GDM1 (cell line): ENCODE results near the gene PELI3.
"Not testable (repeated sequence)": the region's sequence is repeated elsewhere in the genome, so short reads cannot be mapped to it uniquely, and the experiment has no call there.

ENCODE experiments used
- DNase-seq: peaks from one replicate; lab custom pipeline; 2025; lab: John Stamatoyannopoulos, UW

The PELI3 gene

GRCh38 chr11:66466225-66467033 is at the start of gene PELI3:
PELI3 (plus strand) TSS chr11:66466905; CDS start chr11:66468129, 1,224 bp downstream.
- DNase-seq = peak; percentile 86

- no peak for DNase-seq
Observed at GRCh38 chr11:66417000-66417399, 49.7 kb upstream of the PELI3 start.

- peak; percentile 55 for DNase-seq
Observed at GRCh38 chr11:66418168-66418985, 48.3 kb upstream of the PELI3 start.

- no peak for DNase-seq
Observed at GRCh38 chr11:66418986-66419308, 47.8 kb upstream of the PELI3 start.

- DNase-seq = no peak
Observed at GRCh38 chr11:66419825-66420224, 46.9 kb upstream of the PELI3 start.

DNA sequence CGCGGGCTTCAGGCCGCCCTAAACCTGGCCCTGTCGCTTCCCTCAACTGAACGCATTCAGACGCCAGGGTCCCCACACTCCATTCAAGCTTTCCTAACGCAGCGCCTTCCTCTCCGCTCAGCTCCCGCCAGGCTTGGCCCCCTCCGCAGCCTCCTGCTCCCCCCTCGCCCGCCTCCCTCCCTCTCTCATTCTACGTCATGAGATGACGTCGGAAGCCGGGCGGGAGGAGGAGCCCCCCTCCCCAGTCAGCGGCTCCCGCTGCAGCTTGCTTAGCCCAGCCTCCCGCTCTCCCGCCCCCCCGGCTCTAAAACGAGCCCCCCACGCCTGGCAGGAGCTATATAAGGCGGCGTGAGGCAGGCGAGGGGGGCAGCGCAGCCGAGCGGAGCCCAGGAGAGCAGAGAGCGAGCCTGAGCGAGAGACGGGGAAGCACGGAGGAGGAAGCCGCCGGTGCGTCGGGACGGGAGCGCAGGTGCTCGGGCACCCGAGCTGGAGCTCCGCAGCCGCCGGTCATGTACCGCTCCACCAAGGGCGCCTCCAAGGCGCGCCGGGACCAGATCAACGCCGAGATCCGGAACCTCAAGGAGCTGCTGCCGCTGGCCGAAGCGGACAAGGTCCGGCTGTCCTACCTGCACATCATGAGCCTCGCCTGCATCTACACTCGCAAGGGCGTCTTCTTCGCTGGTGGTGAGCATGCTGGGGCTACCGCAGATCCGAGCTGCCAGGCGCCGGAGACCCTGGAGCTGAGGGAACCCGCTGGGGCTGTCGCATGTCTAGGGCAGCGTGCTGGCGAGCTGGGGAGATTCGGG is 45.8 kb upstream of the PELI3 start, which contains the start of gene NPAS4:
NPAS4 (plus strand) TSS at position 365 of the 806 bp plus-strand sequence; CDS start at position 510, 145 bp downstream.
- DNase-seq = no peak

GRCh38 chr11:66421492-66422205 is 45.1 kb upstream of the PELI3 start:
- DNase-seq = peak; percentile 67

- no peak for DNase-seq
Observed at GRCh38 chr11:66426314-66426713, 40.4 kb upstream of the PELI3 start.

DNA sequence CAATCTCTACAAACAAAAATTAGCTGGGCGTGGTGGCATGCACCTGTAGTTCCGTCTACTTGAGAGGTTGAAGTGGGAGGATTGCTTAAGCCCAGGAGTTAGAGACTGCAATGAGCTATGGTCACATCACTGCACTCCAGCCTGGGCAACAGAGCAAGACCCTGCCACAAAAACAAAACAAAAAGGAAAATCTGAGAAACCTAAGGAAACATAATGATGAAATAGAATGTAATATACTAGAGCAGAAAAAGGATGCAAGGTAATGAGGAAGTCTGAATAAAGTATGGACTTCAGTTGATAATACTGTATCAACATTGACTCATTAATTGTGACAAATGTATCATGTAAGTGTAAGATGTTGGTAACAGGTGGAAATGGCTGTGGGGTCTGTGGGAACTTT is 37.8 kb upstream of the PELI3 start:
- DNase-seq = no peak

GRCh38 chr11:66429983-66430602 is 36.6 kb upstream of the PELI3 start:
- DNase-seq = peak; percentile 40

DNA sequence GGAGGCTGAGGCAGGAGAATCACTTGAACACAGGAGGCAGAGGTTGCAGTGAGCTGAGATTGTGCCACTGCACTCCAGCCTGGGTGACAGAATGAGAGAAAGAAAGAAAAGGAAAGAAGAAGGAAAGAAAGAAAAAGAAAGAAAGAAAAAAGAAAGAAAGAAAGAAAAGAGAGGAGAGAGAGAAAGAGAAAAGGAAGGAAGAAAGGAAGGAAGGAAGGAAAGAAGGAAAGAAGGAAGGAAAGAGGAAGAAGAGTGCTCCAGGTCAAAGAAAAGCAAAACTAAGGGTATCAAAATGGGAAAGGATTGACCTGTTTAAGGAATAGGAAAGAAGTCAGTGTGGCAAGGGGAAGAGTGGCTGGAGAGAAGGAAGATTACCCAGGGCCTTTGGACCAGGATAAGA is 35.4 kb upstream of the PELI3 start:
- not testable (repeated sequence) for DNase-seq

DNA sequence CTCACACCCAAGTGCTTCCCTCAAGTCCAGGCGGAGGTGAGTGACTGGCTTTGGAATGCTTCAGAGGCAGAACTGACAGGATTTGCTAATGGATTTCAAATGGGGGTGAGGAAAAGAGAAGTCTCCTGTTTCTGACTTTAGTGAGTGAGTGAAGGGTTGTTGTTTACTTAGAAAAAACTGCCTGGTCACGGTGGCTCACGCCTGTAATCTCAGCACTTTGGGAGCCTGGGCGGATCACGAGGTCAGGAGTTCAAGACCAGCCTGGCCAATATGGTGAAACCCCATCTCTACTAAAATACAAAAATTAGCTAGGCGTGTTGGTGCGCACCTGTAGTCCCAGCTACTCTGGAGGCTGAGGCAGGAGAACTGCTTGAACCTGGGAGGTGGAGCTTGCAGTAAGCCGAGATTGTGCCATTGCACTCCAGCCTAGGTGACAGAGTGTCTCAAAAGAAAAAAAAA is 34.8 kb upstream of the PELI3 start:
- DNase-seq = not testable (repeated sequence)

DNA sequence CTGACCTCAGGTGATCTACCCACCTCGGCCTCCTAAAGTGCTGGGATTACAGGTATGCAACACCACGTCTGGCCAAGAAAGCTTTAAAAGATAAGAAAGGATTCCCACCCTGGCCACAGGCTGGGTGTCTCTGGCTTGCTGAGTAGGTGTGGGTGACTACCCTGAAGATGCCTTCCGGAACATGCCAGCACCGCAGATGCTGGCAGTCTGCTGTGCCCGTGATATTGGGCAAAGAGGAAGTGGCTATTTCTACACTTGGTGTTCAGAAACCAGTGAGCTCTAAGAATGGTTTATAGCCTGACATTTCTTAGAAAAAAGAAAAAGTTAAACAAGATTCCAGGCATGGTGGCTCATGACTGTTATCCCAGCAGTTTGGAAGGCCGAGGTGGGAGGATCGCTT is 34.1 kb upstream of the PELI3 start:
- no peak for DNase-seq

DNA sequence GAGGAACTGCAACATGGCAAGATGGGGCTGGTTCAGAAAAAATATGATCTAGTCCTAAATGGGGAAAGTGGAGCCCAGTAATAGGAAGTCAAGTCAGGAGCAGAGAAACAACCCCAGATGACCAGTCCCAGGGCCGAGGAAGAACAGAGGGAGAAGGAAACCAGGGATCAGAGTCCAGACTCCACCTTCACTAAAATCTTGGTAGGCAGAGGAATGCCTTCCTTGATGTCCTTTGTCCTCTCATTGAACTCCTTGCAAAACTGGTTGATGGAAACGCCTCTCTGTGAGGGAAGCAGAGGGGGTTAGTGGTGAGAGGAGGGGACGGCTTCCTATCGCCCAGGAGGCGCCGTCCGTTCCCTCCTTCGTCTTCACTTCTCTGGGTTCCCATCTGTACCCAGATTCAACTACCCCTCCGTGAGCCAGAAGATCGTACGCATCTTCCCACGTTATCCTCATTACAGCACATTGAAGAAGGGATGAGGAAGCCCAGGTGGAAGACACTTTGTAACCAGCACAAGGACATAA is 28.7 kb upstream of the PELI3 start:
- DNase-seq = no peak

DNA sequence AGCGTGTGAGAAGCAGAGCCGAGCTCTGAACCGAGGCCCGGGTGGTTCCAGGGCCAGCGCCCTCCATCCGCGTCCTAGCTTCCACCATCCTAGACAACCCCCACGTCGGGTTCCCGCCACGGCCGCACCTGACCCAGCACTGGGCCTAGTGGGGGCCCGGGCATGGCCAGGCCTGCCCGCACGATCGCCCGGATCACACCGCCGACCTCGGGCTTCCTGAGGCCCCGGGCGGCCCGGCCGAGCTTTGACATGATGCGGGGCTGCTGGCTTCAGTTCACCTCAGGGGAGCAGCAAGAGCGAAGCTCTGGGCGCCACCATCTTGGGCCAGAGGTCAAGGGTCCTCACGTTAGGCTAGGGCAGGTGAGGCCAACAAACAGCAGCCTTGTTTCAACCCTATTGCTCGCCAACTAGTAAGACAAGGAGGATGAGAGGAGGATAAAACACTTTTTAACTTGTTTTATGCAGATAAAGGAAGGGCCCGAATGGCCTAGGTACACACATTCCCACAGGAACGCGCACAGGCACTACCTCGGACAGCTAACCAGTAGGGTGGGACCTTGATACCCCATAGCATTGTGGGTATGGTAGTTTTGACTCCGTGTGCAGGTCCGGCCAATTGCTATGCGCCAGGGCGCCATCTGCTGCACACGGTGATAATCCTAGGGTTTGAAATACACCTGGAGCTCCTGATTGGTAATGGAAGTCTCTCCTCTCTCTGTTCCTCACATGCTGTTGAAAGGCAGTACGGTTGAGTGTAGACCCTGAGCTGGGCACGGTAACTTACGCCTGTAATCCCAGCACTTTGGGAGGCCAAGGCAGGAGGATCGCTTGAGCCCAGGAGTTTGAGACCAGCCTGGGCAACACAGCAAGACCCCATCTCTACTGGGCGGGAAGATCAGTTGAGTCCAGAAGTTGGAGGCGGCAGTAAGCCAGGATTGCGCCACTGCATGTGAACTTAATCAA is 27.9 kb upstream of the PELI3 start, which contains the start of gene MRPL11:
MRPL11 (minus strand) TSS at position 345 of the 963 bp plus-strand sequence; CDS start at position 251, 94 bp downstream.
- peak; percentile 83 for DNase-seq

GRCh38 chr11:66440101-66440939 is 26.4 kb upstream of the PELI3 start:
- not testable (repeated sequence) for DNase-seq

GRCh38 chr11:66440940-66441282 is 25.8 kb upstream of the PELI3 start:
- DNase-seq = not testable (repeated sequence)

DNA sequence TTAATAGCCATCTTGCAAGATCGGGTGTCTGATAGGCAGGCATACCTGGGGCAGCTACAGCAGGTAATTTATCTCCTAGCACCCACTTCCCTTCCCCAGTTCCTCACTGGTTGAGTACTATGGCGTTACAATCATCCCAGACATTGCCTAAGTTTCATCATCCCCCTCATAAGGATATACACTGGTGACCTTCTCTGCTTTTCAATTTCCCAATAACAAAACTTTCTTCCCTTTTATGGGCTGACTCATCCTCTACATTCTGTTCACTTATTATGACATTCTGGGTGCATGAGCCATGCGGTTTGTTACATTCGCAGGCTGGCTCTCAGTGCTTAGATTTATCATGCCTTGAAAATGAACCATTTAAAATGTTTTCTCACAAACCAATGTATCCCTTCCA is 23.1 kb upstream of the PELI3 start:
- DNase-seq = no peak

- no peak for DNase-seq
Observed at GRCh38 chr11:66447012-66447411, 19.7 kb upstream of the PELI3 start.
